HCT116 (cell line): ENCODE data around the gene NPPB. TPM values are rescaled to one million over a fixed set of nuclear protein-coding genes. Genes with fewer than 3 reads are reported as not detected.

ENCODE experiments used
- ATAC-seq: fragments of 200-7000 bp; cut with Tn5 transposase; 2 replicates; pipeline ENCODE4 v1.9.1; 2020; ENCODE audit warnings: mild to moderate bottlenecking, moderate library complexity
- BruUV-seq: library from RNA; stranded (reverse); fragments of 400-500 nt; replicated peaks from 2 replicates; lab custom pipeline; 2021; lab: Mats Ljungman, UMichigan
- CTCF ChIA-PET: fragments of 300-600 bp; sonication (Branson Sonifier 250); formaldehyde crosslinking; loops from one replicate; lab custom pipeline; 2021; ENCODE audit warnings: antibody characterized with exemption; lab: Charles Lee
- POLR2A ChIA-PET: fragments of 300-600, 350-600 bp; sonication (Branson Sonifier 250); formaldehyde crosslinking; loops from one replicate; lab custom pipeline; 2021; ENCODE audit warnings: antibody characterized with exemption; lab: Charles Lee
- RAD21 ChIA-PET, 2 experiments: fragments of 300-600 bp; sonication (Branson Sonifier 250); formaldehyde crosslinking; loops; one replicate each; lab custom pipeline; 2023; ENCODE audit warnings: low total read pairs in 2 of 2; ENCODE audit not compliant: uncharacterized antibody in 2 of 2, unreplicated experiment in 2 of 2, low non-redundant PET in 1 of 2; lab: Charles Lee
- DNase-seq: peaks from one replicate; pipeline ENCODE4 v3.0.0-alpha.2; 2010; ENCODE audit warnings: low read depth, low spot score
- H2AFZ ChIP-seq: fragments of 200-600 bp; shearing (Covaris generic), sonication (generic); 2 replicates; pipeline ENCODE4 v1.6.1; 2017; ENCODE audit warnings: low read depth, mixed run types, mixed read lengths, antibody characterized with exemption, low read length; ENCODE audit not compliant: poor library complexity, severe bottlenecking
- H3K27ac ChIP-seq: 2 replicates; pipeline ENCODE4 v1.5.1; 2012; ENCODE audit warnings: low read depth, low read length
- H3K27me3 ChIP-seq: fragments of 200-600 bp; sonication (generic); 2 replicates; pipeline ENCODE4 v1.6.1; 2016; ENCODE audit warnings: mixed run types, low read length, mixed read lengths; ENCODE audit not compliant: insufficient read depth
- H3K36me3 ChIP-seq, 2 experiments: fragments of 200-500 bp in 1 of 2; fragments of 200-600 bp in 1 of 2; sonication (Bioruptor generic) in 1 of 2; sonication (generic) in 1 of 2; 2 replicates each; pipeline versions ENCODE4 v1.5.1 to v1.6.1; 2014 to 2016; ENCODE audit warnings: low read length in 2 of 2, inconsistent platforms in 1 of 2, mixed read lengths in 1 of 2, mixed run types in 1 of 2; ENCODE audit not compliant: insufficient read depth in 2 of 2, control insufficient read depth in 1 of 2
- H3K4me1 ChIP-seq, 2 experiments: fragments of 200-600 bp in 1 of 2; sonication (generic) in 1 of 2; 2 replicates each; pipeline versions ENCODE4 v1.5.1 to v1.6.1; 2012 to 2017; ENCODE audit warnings: low read length in 2 of 2, inconsistent platforms in 1 of 2, mild to moderate bottlenecking in 1 of 2, mixed read lengths in 1 of 2, mixed run types in 1 of 2, moderate library complexity in 1 of 2; ENCODE audit not compliant: insufficient read depth in 2 of 2, control insufficient read depth in 1 of 2
- H3K4me2 ChIP-seq: fragments of 200-600 bp; sonication (generic); 2 replicates; pipeline ENCODE4 v1.6.1; 2017; ENCODE audit warnings: mixed run types, low read length, mixed read lengths
- H3K4me3 ChIP-seq, 2 experiments: fragments of 200-600 bp in 1 of 2; sonication (generic) in 1 of 2; replicated peaks in 1 of 2; 2 replicates each; pipeline ENCODE4 v1.5.1; 2011 to 2016; ENCODE audit warnings: low read length in 2 of 2, control low read depth in 1 of 2, low read depth in 1 of 2, mild to moderate bottlenecking in 1 of 2, mixed read lengths in 1 of 2, mixed run types in 1 of 2
- H3K79me2 ChIP-seq: fragments of 200-600 bp; sonication (generic); 2 replicates; pipeline ENCODE4 v1.6.1; 2017; ENCODE audit warnings: mild to moderate bottlenecking, mixed run types, low read length, moderate library complexity, mixed read lengths; ENCODE audit not compliant: insufficient read depth
- H3K9ac ChIP-seq: fragments of 200-600 bp; sonication (generic); 2 replicates; pipeline ENCODE4 v1.6.1; 2016; ENCODE audit warnings: low read length, mixed read lengths
- H3K9me2 ChIP-seq: fragments of 200-600 bp; sonication (generic), shearing (Covaris generic); 2 replicates; pipeline ENCODE4 v1.6.1; 2017; ENCODE audit warnings: mixed run types, mild to moderate bottlenecking, moderate library complexity; ENCODE audit not compliant: insufficient read depth
- H3K9me3 ChIP-seq, 2 experiments: fragments of 200-500 bp in 1 of 2; fragments of 200-600 bp in 1 of 2; sonication (Bioruptor generic) in 1 of 2; sonication (generic) in 1 of 2; 2 replicates each; pipeline ENCODE4 v1.6.1; 2014 to 2017; ENCODE audit warnings: low read length in 2 of 2, mixed read lengths in 2 of 2, inconsistent platforms in 1 of 2, low read depth in 1 of 2, mild to moderate bottlenecking in 1 of 2, mixed run types in 1 of 2, moderate library complexity in 1 of 2; ENCODE audit not compliant: control insufficient read depth in 1 of 2, insufficient read depth in 1 of 2
- H4K20me1 ChIP-seq: fragments of 200-600 bp; sonication (generic), shearing (Covaris generic); 2 replicates; pipeline ENCODE4 v1.6.1; 2017; ENCODE audit warnings: mixed run types, mild to moderate bottlenecking, moderate library complexity; ENCODE audit not compliant: insufficient read depth
- CBX3 ChIP-seq: IDR thresholded peaks from 2 replicates; pipeline ENCODE4 v1.6.1; 2012; ENCODE audit warnings: low read depth
- CEBPB ChIP-seq: IDR thresholded peaks from 2 replicates; pipeline ENCODE4 v1.6.1; 2012; ENCODE audit warnings: low read depth
- CTCF ChIP-seq, 3 experiments: fragments of 200-600 bp in 1 of 3; sonication (generic) in 1 of 3; IDR thresholded peaks in 2 of 3; conservative IDR thresholded peaks in 1 of 3; 2 replicates each; pipeline ENCODE4 v1.5.1; 2012 to 2017; ENCODE audit warnings: low read depth in 2 of 3, low read length in 2 of 3, antibody characterized with exemption in 1 of 3, borderline replicate concordance in 1 of 3, control low read depth in 1 of 3, mild to moderate bottlenecking in 1 of 3, mixed read lengths in 1 of 3, mixed run types in 1 of 3, moderate library complexity in 1 of 3; ENCODE audit not compliant: insufficient read depth in 1 of 3
- ELF1 ChIP-seq: IDR thresholded peaks from 2 replicates; pipeline ENCODE4 v1.6.1; 2012; ENCODE audit warnings: low read depth, borderline replicate concordance
- JUND ChIP-seq: IDR thresholded peaks from 2 replicates; pipeline ENCODE4 v1.6.1; 2012
- POLR2A ChIP-seq: IDR thresholded peaks from 2 replicates; pipeline ENCODE4 v1.7.0; 2011; ENCODE audit warnings: borderline replicate concordance; ENCODE audit not compliant: insufficient read depth, insufficient read length; ENCODE audit errors: extremely low read depth
- REST ChIP-seq: IDR thresholded peaks from 2 replicates; pipeline ENCODE4 v1.6.1; 2012; ENCODE audit warnings: low read depth
- YY1 ChIP-seq: IDR thresholded peaks from 2 replicates; pipeline ENCODE4 v1.6.1; 2011; ENCODE audit warnings: low read length, low read depth, moderate library complexity, mild to moderate bottlenecking; ENCODE audit not compliant: insufficient replicate concordance; ENCODE audit errors: extremely low read depth
- ZBTB33 ChIP-seq: IDR thresholded peaks from 2 replicates; pipeline ENCODE4 v1.6.1; 2011; ENCODE audit warnings: mild to moderate bottlenecking, low read length, moderate library complexity; ENCODE audit not compliant: insufficient replicate concordance; ENCODE audit errors: extremely low read depth
- ZFX ChIP-seq: fragments of 450-650 bp; IDR thresholded peaks from 2 replicates; pipeline ENCODE4 v1.6.1; 2017
- intact Hi-C: fragments of 100-400 bp; cut with micrococcal nuclease; formaldehyde crosslinking; loops from 2 replicates; pipeline ENCODE4 v1.10.0; 2022
- total RNA-seq: library from RNA; stranded (reverse); gene quantifications from one replicate; pipeline ENCODE4 v1.2.1, GENCODE V29; 2021; ENCODE audit not compliant: unreplicated experiment

The NPPB gene
- total RNA-seq, 1 experiment from 2014 or later = not detected

- no peak for TF ChIP-seq POLR2A
- TF ChIP-seq ZFX = no peak
- TF ChIP-seq JUND = no peak
- no peak for TF ChIP-seq CEBPB
- TF ChIP-seq ELF1 = no peak
- no peak for TF ChIP-seq ZBTB33
- TF ChIP-seq CTCF (IDR thresholded peaks at IDR 0.05 in 2 of 3, conservative IDR thresholded peaks at IDR 0.05 in 1 of 3; ENCODE audit: borderline replicate concordance in 1 of 3, insufficient read depth in 1 of 3, low read depth in 2 of 3, low read length in 2 of 3) = no peak
- TF ChIP-seq REST = no peak
- no peak for TF ChIP-seq YY1
- TF ChIP-seq CBX3 = no peak
- no peaks in the 10 kb centered on the region for H3K9me2 ChIP-seq
- no peaks in the 10 kb centered on the region for H3K4me1 ChIP-seq
- ChIA-PET POLR2A (interaction anchor here (1.5 kb wide), 1 partner anchor 76 kb away, joined by 4 read pairs; no protein-coding TSS in a partner anchor), RAD21 (no interaction called here), CTCF (no interaction called here)
- no peaks in the 10 kb centered on the region for H3K27me3 ChIP-seq
- no peak for ATAC-seq
- H4K20me1 ChIP-seq = no peaks in the 10 kb centered on the region
- no peak overlapping the region for H3K4me3 ChIP-seq
- H2AFZ ChIP-seq = no peak overlapping the region
- BruUV-seq = no TSS peak
- H3K9me3 ChIP-seq = no peaks in the 10 kb centered on the region
- H3K36me3 ChIP-seq = peaks cover 5 to 20% of the 10 kb centered on the region in 2 experiments; a peak in 2 of 4 replicates
- no peak overlapping the region for H3K27ac ChIP-seq
- no peak overlapping the region for H3K9ac ChIP-seq
- no peak overlapping the region for H3K4me2 ChIP-seq
- DNase-seq = no peak
- H3K79me2 ChIP-seq = no peaks in the 10 kb centered on the region
- intact Hi-C loops = loop anchor here (10.0 kb wide), 2 partner anchors 373 to 797 kb away; no protein-coding TSS in a partner anchor
These were observed 26.6 kb downstream of the NPPB start for GRCh38 chr1:11831945-11832725.
